ENCODE measurements around the gene WWOX. TPM values are rescaled to one million over a fixed set of nuclear protein-coding genes. Genes with fewer than 3 reads are reported as not detected.

Gene WWOX
- total RNA-seq, 4 donors from 2014 or later, result 76.8 to 102 (median 83.6) TPM

DNA sequence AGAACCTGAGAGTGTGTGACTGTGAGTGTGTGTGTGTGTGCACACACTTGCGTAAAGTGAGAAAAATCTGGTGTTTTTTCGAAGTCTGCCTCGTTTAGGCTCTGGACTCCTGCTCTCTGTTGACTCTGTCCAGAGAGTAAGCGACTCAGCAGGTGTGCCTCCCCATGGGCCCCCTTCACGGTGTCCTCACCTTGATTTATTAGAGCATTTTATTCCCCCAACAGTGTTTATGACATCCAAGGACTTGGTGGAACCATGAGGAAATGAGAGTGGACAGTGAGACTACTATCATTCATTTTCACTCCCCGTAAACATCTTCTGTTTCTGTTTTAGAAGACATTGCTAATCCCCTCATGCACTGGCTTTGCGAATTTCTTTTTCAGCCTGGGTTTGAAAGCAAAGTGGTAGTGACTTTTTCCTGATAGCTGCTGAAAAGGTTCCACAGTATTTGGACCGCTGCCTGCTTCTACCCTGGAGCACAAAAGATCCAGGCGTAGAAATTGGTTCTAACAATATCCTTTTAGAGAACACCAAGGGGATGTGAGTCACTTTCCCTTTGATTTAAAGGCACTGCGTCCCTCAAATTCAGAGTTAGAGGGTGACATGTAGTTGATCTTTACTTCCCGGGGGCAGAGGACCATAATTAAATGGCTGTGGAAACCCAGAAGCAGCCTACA lies 218.2 kb downstream of the WWOX start:
- H3K4me3 ChIP-seq, result no peak overlapping the region
- H3K4me1 ChIP-seq, result no peaks in the 10 kb centered on the region
- no peaks in the 10 kb centered on the region for H3K27me3 ChIP-seq
- no peak for TF ChIP-seq EP300 (IDR thresholded peaks at IDR 0.05)
- TF ChIP-seq, protein P1, sequence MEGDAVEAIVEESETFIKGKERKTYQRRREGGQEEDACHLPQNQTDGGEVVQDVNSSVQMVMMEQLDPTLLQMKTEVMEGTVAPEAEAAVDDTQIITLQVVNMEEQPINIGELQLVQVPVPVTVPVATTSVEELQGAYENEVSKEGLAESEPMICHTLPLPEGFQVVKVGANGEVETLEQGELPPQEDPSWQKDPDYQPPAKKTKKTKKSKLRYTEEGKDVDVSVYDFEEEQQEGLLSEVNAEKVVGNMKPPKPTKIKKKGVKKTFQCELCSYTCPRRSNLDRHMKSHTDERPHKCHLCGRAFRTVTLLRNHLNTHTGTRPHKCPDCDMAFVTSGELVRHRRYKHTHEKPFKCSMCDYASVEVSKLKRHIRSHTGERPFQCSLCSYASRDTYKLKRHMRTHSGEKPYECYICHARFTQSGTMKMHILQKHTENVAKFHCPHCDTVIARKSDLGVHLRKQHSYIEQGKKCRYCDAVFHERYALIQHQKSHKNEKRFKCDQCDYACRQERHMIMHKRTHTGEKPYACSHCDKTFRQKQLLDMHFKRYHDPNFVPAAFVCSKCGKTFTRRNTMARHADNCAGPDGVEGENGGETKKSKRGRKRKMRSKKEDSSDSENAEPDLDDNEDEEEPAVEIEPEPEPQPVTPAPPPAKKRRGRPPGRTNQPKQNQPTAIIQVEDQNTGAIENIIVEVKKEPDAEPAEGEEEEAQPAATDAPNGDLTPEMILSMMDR (IDR thresholded peaks at IDR 0.05), result no peak
- no peak for TF ChIP-seq POLR2A (IDR thresholded peaks at IDR 0.05)
- no peaks in the 10 kb centered on the region for H3K36me3 ChIP-seq
- H3K27ac ChIP-seq, result no peak overlapping the region
- 56 to 58% methylated on average over 11 of the region's 11 CpGs for WGBS, 2 donors
- H3K9me3 ChIP-seq, result no peaks in the 10 kb centered on the region
- no peak for DNase-seq (ENCODE audit: low spot score in 2 of 2)

DNA sequence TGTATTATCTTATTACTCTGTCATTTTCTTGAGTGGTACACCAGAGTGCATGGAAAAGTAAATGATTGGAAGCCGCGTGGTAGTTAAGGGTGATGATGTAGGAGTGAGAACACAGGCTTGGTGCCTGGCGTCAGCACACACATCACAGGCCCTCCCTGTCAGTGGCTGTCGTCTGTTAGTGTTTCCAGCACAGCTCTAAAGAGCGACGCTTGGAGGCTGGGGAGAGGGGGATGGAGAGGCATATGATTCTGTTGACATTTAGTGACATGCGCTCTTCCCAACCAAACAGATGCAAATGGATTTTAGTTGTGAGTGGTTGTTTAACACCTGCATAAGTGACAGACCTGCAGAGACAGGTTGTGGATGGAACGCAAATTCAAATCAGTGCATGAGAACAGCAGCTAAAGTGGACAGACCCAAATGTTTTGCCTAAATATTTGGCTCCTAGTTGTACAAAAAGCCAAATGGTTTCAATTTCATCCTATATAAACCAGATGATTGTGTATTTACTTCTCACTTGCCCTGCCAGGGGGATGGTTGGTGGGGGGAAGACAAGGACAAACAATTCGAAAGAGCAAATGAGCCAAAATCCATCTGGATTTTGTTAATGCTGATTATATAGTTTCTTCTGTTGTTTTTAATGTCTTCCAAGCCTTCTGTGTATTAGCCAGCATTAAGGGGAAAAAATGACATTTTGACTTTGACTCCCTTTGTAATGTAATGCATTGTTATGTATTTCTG lies 222.3 kb downstream of the WWOX start:
- DNase-seq (ENCODE audit: low spot score in 2 of 2), result no peak
- H3K27me3 ChIP-seq, result no peaks in the 10 kb centered on the region
- H3K36me3 ChIP-seq, result no peaks in the 10 kb centered on the region
- TF ChIP-seq POLR2A (IDR thresholded peaks at IDR 0.05) (no peak), EP300 (IDR thresholded peaks at IDR 0.05) (no peak)
- TF ChIP-seq, protein P1 (IDR thresholded peaks at IDR 0.05), result no peak
- H3K4me3 ChIP-seq, result no peak overlapping the region
- 80 to 85% methylated on average over 9 of the region's 9 CpGs for WGBS, 2 donors
- H3K27ac ChIP-seq, result no peak overlapping the region
- no peaks in the 10 kb centered on the region for H3K4me1 ChIP-seq
- no peaks in the 10 kb centered on the region for H3K9me3 ChIP-seq

DNA sequence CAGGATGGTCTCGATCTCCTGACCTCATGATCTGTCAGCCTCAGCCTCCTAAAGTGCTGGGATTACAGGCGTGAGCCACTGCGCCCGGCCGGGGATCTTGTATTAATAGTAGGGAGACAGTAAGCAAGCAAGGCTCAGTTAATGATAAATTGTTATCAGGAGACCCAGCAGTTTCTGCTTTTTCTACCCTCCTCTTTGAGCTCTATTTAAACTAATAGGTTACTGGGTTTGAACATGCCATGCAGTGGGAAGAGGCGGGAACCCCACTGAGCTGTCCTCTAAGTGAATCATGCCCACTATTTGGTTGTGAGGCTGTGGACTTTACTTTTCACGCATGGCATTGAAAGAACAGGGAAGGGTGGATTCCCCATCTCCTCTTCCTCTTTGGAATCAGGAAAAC lies 223.9 kb downstream of the WWOX start:
- Histone ChIP-seq H3K9me3 (no peaks in the 10 kb centered on the region), H3K27me3 (no peaks in the 10 kb centered on the region), H3K4me1 (no peaks in the 10 kb centered on the region), H3K36me3 (no peaks in the 10 kb centered on the region), H3K4me3 (no peak overlapping the region), H3K27ac (no peak overlapping the region)
- DNase-seq (ENCODE audit: low spot score in 2 of 2), result no peak
- TF ChIP-seq POLR2A (IDR thresholded peaks at IDR 0.05), result no peak
- TF ChIP-seq, protein P1 (IDR thresholded peaks at IDR 0.05), result no peak
- no peak for TF ChIP-seq EP300 (IDR thresholded peaks at IDR 0.05)
- WGBS, 2 donors, result 90 to 94% methylated on average over 7 of the region's 7 CpGs

DNA sequence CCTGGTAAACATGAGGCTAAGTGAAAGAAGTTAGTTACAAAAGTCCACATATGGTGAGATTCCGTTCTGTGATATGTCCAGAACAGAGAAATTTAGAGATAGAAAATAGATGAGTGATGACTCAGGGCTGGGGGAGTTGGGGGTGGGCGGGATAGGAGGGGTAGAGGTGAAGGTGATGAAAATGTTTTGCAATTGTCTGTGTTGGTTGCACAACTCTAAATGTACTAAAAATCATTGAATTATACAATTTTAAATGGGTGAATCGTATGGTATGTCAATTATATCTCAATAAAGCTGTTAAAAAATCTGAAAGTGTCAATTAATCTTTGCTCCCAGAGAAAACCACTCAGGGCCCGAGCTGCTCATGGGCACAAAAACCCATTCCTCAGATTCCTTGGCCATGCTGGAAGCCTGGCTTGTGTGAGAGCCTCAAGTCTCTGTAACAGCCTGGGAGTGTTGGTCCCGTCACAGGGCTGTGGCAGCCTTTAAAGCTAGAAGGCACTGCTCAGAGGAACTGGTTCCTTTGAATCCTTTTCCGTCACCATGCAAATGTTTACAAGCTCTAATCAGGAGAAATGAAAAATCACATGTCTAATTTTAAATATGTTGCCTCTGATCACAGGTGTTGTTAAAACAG lies 225.3 kb downstream of the WWOX start:
- no peaks in the 10 kb centered on the region for H3K27me3 ChIP-seq
- no peak for DNase-seq (ENCODE audit: low spot score in 2 of 2)
- no peaks in the 10 kb centered on the region for H3K9me3 ChIP-seq
- H3K36me3 ChIP-seq, result no peaks in the 10 kb centered on the region
- 78 to 82% methylated on average over 6 of the region's 6 CpGs for WGBS, 2 donors
- H3K4me3 ChIP-seq, result no peak overlapping the region
- H3K4me1 ChIP-seq, result no peaks in the 10 kb centered on the region
- no peak overlapping the region for H3K27ac ChIP-seq
- TF ChIP-seq POLR2A (IDR thresholded peaks at IDR 0.05) (no peak), EP300 (IDR thresholded peaks at IDR 0.05) (no peak)
- TF ChIP-seq, protein P1 (IDR thresholded peaks at IDR 0.05), result no peak
